GM23338 (cell line): ENCODE data around the gene TMPRSS13.

ENCODE experiments used
- CREB1 ChIP-seq: fragments of 250-450 bp; sonication (Bioruptor Pico); IDR thresholded peaks from 2 replicates; pipeline ENCODE4 v1.5.0; 2020; ENCODE audit warnings: low read depth, mild to moderate bottlenecking, moderate library complexity
- CTCF ChIP-seq, 2 experiments: fragments of 200-600 bp in 1 of 2; sonication (generic) in 1 of 2; conservative IDR thresholded peaks; 2 replicates each; pipeline versions ENCODE4 v1.5.1 to v1.6.1; 2016 to 2017; ENCODE audit warnings: antibody characterized with exemption in 2 of 2, low read depth in 2 of 2, mild to moderate bottlenecking in 2 of 2, moderate library complexity in 1 of 2
- EZH2 ChIP-seq: fragments of 200-600 bp; sonication (generic); IDR thresholded peaks from one replicate; pipeline ENCODE4 v1.8.0; 2017; ENCODE audit warnings: antibody characterized with exemption, mild to moderate bottlenecking, low read depth; ENCODE audit not compliant: unreplicated experiment
- EZH2phosphoT487 ChIP-seq: fragments of 200-600 bp; sonication (generic); IDR thresholded peaks from one replicate; pipeline ENCODE4 v1.8.1; 2018; ENCODE audit warnings: antibody characterized with exemption; ENCODE audit not compliant: unreplicated experiment
- JUNB ChIP-seq: IDR thresholded peaks from one replicate; pipeline ENCODE4 v1.6.1; 2016; ENCODE audit warnings: antibody characterized with exemption; ENCODE audit not compliant: unreplicated experiment
- POLR2AphosphoS5 ChIP-seq: IDR thresholded peaks from 2 replicates; pipeline ENCODE4 v1.6.1; 2016; ENCODE audit warnings: antibody characterized with exemption, low read depth
- ZNF331 ChIP-seq: fragments of 250-450 bp; sonication (Bioruptor Pico); IDR thresholded peaks from 2 replicates; pipeline ENCODE4 v1.5.0; 2020; ENCODE audit warnings: low read depth, mild to moderate bottlenecking, moderate library complexity
- TF ChIP-seq, protein P1 (sequence below): IDR thresholded peaks from one replicate; pipeline ENCODE4 v1.6.1; 2018; ENCODE audit warnings: antibody characterized with exemption; ENCODE audit not compliant: unreplicated experiment
- TF ChIP-seq, protein P2 (sequence below): IDR thresholded peaks from 2 replicates; pipeline ENCODE4 v1.6.1; 2016; ENCODE audit warnings: antibody characterized with exemption

DNA sequence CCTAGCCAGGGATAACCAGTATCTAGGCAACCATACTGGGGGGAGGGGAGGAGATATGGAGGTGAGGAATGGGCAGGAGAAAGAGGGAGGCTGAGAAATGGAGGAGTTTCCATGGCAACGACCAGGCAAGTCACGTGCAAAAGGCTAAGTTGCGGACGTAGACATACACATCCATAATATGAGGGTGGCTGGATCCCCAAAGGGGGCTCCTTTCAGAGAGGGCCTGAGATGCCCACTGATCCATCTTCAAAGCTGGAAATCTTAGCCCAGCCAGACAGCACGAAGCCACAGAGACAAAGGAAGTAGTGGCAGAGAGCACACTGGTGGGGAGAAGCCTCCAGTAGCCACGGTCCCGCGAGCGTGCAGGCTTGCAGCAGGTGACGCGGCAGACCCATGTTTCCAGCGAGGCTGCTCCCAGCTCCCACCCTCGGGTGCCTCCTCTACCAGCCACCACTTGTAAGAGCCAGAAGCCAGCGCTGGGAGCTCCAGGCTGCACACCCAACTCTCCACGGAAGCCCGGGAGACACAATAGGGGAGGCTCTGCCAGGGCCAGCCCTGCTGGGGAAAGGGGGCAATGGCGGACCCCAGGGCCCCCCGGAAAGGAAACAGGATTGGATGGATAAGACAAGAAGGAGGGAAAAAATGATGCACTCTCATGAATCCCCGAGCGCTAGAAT lies 53.7 kb downstream of the TMPRSS13 start:
- TF ChIP-seq, protein P1, sequence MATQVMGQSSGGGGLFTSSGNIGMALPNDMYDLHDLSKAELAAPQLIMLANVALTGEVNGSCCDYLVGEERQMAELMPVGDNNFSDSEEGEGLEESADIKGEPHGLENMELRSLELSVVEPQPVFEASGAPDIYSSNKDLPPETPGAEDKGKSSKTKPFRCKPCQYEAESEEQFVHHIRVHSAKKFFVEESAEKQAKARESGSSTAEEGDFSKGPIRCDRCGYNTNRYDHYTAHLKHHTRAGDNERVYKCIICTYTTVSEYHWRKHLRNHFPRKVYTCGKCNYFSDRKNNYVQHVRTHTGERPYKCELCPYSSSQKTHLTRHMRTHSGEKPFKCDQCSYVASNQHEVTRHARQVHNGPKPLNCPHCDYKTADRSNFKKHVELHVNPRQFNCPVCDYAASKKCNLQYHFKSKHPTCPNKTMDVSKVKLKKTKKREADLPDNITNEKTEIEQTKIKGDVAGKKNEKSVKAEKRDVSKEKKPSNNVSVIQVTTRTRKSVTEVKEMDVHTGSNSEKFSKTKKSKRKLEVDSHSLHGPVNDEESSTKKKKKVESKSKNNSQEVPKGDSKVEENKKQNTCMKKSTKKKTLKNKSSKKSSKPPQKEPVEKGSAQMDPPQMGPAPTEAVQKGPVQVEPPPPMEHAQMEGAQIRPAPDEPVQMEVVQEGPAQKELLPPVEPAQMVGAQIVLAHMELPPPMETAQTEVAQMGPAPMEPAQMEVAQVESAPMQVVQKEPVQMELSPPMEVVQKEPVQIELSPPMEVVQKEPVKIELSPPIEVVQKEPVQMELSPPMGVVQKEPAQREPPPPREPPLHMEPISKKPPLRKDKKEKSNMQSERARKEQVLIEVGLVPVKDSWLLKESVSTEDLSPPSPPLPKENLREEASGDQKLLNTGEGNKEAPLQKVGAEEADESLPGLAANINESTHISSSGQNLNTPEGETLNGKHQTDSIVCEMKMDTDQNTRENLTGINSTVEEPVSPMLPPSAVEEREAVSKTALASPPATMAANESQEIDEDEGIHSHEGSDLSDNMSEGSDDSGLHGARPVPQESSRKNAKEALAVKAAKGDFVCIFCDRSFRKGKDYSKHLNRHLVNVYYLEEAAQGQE, result no peak
- TF ChIP-seq CTCF (conservative IDR thresholded peaks at IDR 0.05; ENCODE audit: low read depth in 2 of 2), result no peak
- no peak for TF ChIP-seq EZH2
- no peak for TF ChIP-seq POLR2AphosphoS5
- TF ChIP-seq EZH2phosphoT487, result no peak
- TF ChIP-seq JUNB, result no peak
- no peak for TF ChIP-seq ZNF331 (CRISPR knock-in tag)
- TF ChIP-seq, protein P2, sequence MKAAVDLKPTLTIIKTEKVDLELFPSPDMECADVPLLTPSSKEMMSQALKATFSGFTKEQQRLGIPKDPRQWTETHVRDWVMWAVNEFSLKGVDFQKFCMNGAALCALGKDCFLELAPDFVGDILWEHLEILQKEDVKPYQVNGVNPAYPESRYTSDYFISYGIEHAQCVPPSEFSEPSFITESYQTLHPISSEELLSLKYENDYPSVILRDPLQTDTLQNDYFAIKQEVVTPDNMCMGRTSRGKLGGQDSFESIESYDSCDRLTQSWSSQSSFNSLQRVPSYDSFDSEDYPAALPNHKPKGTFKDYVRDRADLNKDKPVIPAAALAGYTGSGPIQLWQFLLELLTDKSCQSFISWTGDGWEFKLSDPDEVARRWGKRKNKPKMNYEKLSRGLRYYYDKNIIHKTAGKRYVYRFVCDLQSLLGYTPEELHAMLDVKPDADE, result no peak
- no peak for TF ChIP-seq CREB1 (CRISPR knock-in tag)
